ENCODE data around the gene DHDH. TPM values are rescaled to one million over a fixed set of nuclear protein-coding genes. Genes with fewer than 3 reads are reported as not detected.

DHDH gene
- total RNA-seq, 1 donor, result not detected

DNA sequence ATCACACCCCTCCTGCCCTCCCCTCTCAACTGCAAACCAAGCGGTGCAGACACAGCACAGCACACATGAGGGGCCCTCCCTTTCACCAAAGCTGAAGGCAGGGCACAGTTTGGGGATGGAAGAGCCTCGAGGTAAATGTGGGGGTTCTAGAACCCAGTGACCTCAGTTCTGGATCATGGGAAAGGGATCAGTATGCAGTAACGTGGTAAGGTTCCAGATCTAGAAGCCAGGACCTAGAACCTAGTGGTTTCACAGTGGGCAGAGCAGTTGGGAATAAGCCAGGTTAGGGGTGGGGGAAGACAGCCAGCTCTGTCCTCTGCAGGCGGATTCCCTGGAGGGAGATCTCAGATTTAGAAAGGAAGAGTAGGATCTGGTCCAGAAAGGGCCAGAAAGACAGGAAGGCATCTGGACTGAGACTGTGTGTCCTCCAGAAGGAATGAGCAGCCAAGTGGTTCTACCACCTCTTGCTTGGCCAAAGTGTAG lies 34.7 kb downstream of the DHDH start:
- DNase-seq (ENCODE audit: low read depth), result peak; percentile 70
- TF ChIP-seq CTCF (IDR thresholded peaks at IDR 0.05; ENCODE audit: insufficient read depth, low read length), result no peak
- no peak overlapping the region for H3K4me3 ChIP-seq (ENCODE audit: low read depth, low read length)

GRCh38 chr19:48968813-48969218 lies 35.3 kb downstream of the DHDH start:
- no peak for TF ChIP-seq CTCF (IDR thresholded peaks at IDR 0.05; ENCODE audit: insufficient read depth, low read length)
- DNase-seq (ENCODE audit: low read depth), result peak; percentile 42
- no peak overlapping the region for H3K4me3 ChIP-seq (ENCODE audit: low read depth, low read length)

DNA sequence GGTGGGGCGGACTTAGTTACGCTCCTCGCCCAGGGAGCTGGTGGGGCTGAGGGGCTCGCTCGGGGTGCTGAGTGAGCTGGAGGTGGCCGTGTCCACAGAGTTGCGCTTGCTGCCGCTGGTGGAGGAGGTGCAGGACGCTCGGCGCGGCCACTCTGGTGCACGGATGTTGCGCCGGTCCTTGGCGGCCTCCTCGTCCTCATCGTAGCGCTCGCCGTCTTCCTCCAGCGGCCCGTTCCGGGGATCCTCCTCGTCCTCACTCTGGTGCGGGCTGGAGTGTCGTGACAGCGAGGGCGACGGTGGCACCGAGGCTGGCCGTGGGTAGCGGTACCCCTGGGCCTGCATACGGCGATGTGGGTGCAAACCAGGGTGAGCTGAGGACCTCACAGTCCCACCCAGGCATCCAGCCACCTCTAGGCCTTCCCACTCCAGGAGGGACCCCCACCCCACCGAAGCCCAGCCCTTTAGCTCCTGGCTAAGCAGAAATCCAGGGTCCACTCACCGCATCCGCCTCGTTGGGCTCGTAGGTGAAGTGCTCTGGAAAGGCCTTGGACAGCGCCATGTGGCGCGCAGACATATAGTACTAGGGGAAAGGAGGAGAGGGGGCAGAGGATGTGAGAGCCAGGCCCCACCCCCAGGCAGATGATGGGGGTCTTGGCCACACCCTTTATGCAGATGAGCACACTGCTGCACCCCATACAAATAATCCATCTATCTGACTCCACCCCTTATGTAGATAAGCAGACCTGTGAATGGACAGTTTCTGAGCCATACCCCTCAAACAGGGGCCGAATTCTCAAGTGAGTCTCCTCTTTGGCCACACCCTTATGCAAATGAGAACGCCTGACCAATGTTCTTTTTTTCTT lies 36.0 kb downstream of the DHDH start:
- peak; percentile 51 for DNase-seq (ENCODE audit: low read depth)
- H3K4me3 ChIP-seq (ENCODE audit: low read depth, low read length), result no peak overlapping the region
- no peak for TF ChIP-seq CTCF (IDR thresholded peaks at IDR 0.05; ENCODE audit: insufficient read depth, low read length)

- no peak overlapping the region for H3K4me3 ChIP-seq (ENCODE audit: low read depth, low read length)
- no peak for TF ChIP-seq CTCF (IDR thresholded peaks at IDR 0.05; ENCODE audit: insufficient read depth, low read length)
- DNase-seq (ENCODE audit: low read depth), result no peak
Measured at GRCh38 chr19:48970139-48970766, 36.8 kb downstream of the DHDH start.

DNA sequence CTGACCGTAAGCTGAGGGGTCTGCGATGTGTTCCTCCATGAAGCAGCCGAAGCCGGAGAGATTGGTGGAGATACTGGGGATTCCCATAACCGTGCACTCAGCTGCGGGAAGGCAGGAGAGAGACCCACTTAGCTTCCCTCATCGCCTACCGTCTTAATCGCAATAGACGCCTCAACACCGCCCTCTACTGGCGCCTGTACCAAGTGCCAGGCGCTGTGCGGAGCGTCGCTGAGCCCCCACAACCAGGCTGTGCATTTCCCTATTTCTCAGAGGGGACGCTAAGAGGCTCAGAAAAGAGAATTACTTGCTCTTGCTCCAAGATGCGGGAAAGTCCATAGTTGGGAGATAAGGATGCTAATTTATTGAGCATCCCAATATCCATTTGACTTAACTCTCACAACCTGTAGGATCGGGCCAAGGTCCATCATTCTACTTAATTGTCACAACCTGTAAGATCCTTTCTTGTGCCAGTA lies 37.5 kb downstream of the DHDH start:
- H3K4me3 ChIP-seq (ENCODE audit: low read depth, low read length), result no peak overlapping the region
- TF ChIP-seq CTCF (IDR thresholded peaks at IDR 0.05; ENCODE audit: insufficient read depth, low read length), result peak; percentile 93
- DNase-seq (ENCODE audit: low read depth), result peak; percentile 87

DNA sequence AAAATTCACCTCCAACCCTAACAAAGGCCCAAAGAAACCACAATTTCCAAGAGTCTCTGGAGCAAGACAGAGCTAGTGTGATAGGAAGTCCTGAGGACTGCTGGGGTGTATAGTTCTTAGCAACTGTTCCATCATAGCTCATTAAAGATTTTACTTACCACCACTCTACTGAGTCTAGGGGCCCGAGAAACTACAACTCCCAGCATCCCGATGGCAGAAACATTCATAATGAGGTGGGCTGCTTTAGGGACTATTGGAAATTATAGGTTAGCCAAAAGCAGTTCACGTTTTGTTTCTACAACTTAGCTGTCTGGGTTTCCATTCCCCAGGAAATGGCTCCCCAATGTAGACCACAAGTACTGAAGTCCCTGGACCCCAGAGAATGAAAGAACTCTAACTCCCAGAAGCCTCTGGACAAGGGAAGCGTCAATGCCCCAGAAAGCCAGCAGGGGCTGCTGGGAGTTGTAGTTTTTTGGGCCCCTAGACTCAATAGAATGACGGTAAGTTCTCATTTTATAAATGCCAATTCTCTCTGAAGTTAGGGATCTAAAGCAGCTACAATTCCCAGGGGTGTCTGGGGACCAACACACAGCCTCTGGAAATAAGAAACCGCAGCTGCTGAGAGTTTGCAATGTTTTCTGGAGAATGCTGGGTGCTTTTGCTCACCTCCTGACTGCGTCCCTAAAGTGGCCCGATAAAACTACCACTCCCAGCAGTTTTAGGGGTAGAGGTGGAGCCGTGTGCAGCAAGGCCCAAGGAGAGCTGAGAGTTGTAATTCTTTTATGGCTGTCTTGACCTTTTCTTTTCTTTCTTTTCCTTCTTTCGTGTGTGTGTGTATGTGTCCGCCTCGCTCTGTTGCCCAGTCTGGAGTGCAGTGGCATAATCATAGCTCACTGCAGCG lies 42.7 kb downstream of the DHDH start:
- TF ChIP-seq CTCF (IDR thresholded peaks at IDR 0.05; ENCODE audit: insufficient read depth, low read length), result peak; percentile 23
- DNase-seq (ENCODE audit: low read depth), result no peak
- no peak overlapping the region for H3K4me3 ChIP-seq (ENCODE audit: low read depth, low read length)

All from fibroblast of the aortic adventitia (primary cell).